CD4-positive, alpha-beta T cell treated with Interleukin-17A for 4 hours (primary cell): Measurements from ENCODE around the gene GNA14.
"Not testable (repeated sequence)": the region's sequence is repeated elsewhere in the genome, so short reads cannot be mapped to it uniquely, and the experiment has no call there.

Experiments used
- DNase-seq: peaks from one replicate; pipeline ENCODE4 v3.0.0-alpha.2; 2020; ENCODE audit warnings: mixed read lengths

The GNA14 gene

GRCh38 chr9:77486463-77486862, 161.7 kb downstream of the GNA14 start:
- DNase-seq = no peak

- peak; percentile 53 for DNase-seq
These were observed 172.3 kb downstream of the GNA14 start for GRCh38 chr9:77475641-77476473.

DNA sequence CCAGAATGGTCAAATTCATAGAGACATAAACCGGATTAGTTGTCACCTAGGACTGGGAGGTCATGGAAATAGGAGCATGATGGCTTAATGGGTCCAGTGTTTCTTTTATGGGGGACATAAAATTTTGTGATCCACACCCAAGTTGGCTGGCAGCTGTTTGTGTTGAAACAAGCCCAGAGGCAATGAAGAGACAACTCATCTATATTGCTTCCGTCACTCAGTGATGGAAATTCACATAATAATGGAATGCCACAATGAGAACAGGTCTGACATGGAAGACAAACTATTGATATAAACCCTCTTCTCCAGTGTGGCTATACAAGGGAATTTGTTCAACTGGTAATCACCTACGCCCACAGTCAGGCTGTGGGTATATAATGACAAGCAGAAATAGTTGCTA, 173.2 kb downstream of the GNA14 start:
- no peak for DNase-seq

- DNase-seq = no peak
These were observed 175.5 kb downstream of the GNA14 start for GRCh38 chr9:77472646-77473045.

- DNase-seq = no peak
These were observed 176.6 kb downstream of the GNA14 start for GRCh38 chr9:77471572-77471971.

GRCh38 chr9:77469515-77470231, 178.4 kb downstream of the GNA14 start:
- DNase-seq = no peak

GRCh38 chr9:77464661-77465060, 183.5 kb downstream of the GNA14 start:
- no peak for DNase-seq

DNA sequence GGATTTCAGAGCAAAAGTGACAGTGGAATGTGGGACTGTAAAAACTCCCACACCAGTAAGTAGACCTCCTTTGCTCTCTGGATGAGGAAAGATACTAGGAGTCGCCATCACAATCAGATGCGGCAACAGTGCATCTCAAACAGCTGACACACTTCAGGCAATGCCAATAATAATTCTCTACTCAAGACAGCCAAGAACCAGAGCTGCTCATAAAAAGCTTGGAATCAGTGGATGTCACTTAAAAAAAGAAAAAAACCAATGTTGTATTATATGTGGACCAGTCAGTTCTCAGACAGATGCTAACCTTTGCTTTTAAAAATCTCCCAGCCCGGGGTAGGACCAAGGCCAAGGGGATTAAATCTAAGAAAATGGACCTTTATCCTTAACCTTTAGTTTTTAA, 185.0 kb downstream of the GNA14 start:
- DNase-seq = no peak

GRCh38 chr9:77462066-77462465, 186.1 kb downstream of the GNA14 start:
- no peak for DNase-seq

DNA sequence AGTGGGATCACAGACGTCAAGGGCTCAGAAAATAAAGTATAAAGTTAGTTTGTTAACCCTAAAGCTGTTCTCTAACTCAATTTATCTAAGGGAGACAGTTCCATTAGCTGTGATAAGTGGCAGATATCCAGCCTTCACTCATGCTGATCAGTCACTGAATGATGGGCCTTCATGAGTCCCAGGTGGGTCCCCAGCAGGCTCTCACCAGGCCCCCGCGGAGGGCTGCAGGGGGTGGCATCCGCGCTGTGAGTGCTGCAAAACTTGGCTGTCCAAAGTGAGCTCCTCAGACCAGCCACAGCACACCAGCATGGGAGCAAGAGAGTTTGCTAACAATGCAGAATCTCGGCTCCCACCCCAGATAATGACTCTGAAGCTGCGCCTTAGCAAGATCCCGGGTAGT, 187.2 kb downstream of the GNA14 start:
- DNase-seq = no peak

GRCh38 chr9:77457916-77458592, 190.1 kb downstream of the GNA14 start:
- peak; percentile 71 for DNase-seq

GRCh38 chr9:77456829-77457437, 191.2 kb downstream of the GNA14 start:
- peak; percentile 83 for DNase-seq

DNA sequence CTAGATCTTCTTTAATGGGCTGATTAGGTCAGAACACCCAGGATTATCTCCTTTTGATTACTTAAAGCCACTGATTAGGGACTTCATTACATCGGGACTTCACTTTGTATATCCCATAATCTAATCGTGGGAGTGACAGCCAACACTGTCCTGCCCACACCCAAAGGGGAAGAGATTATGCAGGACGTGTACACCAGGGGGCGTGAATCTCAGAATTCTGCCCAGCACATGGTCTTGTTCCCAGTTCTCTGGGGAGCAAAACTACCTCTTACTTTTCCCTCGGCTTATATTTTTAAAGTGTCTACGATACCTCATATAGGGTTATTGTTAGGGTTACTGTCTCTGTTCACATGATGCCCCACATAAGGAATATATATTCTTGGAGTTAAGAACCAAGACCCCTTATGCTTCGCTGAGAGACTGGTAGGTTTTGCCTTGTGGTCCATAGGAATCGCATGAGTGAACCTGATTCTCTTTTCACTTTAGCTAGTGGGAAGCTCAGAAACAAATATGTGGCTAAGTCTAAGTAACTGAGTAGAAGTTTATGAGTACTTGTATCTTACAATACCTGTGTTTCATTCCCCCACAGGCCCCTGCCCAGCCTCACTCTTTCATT, 192.7 kb downstream of the GNA14 start:
- peak; percentile 50 for DNase-seq

DNA sequence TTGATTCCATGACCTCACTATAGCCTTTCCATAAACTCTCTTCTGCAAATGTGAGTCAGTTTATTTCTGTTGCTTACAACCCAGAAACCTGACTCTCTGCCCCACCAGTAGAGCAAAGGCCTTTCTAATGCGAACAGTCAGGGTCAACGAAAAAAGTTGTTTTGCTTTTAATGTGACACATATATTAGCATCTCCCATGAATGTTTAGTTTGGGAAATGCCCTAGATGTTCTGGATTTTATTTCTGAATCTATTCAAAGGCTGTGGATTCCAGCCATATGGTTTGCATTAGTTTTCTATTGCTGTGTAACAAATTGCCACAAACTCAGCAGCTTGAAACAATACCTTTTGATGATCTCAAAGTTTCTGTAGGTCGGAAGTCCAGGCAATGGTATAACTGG, 193.5 kb downstream of the GNA14 start:
- DNase-seq = no peak

- no peak for DNase-seq
These were observed 194.1 kb downstream of the GNA14 start for GRCh38 chr9:77453825-77454647.

GRCh38 chr9:77451507-77451906, 196.6 kb downstream of the GNA14 start:
- no peak for DNase-seq

GRCh38 chr9:77450085-77450475, 198.0 kb downstream of the GNA14 start:
- no peak for DNase-seq

- no peak for DNase-seq
These were observed 198.7 kb downstream of the GNA14 start for GRCh38 chr9:77449240-77450084.

- no peak for DNase-seq
These were observed 200.5 kb downstream of the GNA14 start for GRCh38 chr9:77447646-77448045.

DNA sequence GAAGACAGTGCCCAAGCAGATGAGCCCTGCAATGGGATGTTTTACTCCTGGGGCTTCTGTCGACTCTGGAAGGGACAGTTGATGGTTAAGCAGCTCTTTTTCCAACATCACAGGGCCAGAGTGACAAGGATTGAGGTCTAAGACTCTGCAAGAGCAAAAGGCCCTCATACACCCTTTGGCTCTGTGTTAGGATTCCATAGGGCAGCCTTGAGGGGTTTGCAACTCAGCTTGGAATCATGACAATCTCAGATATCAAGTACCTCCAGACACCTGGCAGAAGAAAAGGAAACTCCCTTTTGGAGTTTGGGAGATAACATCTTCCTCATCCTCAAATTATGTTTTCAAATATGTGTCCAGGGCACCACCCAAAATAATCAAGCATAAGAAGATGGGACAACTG, 205.7 kb downstream of the GNA14 start:
- DNase-seq = no peak

DNA sequence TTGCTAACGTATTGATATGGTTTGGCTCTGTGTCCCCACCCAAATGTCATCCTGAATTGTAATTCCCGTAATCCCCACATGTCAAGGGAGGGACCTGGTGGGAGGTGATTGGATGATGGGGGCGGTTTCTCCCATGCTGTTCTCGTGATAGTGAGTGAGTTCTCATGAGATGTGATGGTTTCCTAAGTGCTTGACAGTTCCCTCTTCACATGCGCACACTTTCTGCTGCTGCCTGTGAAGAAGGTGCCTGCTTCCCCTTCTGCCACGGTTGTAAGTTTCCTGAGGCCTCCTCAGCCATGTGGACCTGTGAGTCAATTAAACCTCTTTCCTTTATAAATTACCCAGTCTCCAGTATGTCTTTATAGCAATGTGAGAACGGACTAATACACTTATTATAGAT, 207.0 kb downstream of the GNA14 start:
- DNase-seq = not testable (repeated sequence)
